ENCODE measurements around the gene LSR.
"Not testable (repeated sequence)": the region's sequence is repeated elsewhere in the genome, so short reads cannot be mapped to it uniquely, and the experiment has no call there.

LSR gene

DNA sequence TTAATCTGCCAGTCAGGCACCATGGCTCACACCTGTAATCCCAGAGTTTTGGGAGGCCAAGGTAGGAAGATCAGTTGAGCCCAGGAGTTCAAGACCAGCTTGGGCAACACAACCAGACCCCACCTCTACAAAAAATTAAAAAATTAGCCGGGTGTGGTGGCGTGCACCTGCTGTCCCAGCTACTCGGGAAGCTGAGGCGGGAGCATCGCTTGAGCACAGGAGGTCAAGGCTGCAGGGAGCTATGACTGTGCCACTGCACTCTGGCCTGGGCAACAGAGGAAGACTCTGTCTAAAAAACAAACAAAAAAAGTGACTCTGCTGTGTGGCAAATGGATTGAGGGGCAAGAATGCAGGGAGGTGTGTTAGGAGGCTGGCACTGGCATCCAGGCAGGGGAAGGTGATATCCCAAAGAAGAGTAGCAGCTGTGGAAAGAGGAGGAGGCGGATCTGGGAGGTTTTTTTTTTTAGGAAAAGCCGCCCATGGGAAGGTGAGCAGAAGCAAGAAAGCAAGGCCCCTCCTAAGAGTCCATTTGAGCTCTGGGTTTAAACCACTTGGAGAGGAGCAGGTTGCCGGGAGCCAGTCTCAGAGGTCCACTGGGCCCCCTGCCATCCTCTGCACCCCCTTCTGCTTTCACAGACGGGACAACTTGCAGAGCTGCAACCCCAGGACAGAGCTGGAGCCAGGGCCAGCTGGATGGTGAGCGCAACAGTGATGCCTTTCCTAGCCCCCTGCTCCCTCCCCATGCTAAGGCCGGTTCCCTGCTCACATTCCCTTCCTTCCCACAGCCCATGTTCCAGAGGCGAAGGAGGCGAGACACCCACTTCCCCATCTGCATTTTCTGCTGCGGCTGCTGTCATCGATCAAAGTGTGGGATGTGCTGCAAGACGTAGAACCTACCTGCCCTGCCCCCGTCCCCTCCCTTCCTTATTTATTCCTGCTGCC, 35.6 kb downstream of the LSR start:
- no peak for DNase-seq (ENCODE audit: low read depth)

DNA sequence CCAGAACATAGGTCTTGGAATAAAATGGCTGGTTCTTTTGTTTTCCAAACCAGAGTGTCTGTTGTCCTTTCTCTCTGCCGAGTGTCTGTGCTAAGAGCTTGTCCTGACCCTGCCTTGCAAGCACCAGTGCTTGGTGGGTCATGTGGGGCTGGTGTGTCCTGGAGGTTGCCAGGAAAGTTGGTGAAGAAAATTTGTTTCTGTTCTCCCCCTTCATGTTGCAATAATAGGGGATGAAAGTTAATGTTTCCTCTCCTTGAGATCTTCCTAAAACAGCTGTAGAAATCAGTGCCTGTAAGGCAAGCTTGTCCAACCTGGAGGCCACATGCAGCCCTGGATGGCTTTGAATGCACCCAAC, 36.3 kb downstream of the LSR start:
- TF ChIP-seq, protein P1, sequence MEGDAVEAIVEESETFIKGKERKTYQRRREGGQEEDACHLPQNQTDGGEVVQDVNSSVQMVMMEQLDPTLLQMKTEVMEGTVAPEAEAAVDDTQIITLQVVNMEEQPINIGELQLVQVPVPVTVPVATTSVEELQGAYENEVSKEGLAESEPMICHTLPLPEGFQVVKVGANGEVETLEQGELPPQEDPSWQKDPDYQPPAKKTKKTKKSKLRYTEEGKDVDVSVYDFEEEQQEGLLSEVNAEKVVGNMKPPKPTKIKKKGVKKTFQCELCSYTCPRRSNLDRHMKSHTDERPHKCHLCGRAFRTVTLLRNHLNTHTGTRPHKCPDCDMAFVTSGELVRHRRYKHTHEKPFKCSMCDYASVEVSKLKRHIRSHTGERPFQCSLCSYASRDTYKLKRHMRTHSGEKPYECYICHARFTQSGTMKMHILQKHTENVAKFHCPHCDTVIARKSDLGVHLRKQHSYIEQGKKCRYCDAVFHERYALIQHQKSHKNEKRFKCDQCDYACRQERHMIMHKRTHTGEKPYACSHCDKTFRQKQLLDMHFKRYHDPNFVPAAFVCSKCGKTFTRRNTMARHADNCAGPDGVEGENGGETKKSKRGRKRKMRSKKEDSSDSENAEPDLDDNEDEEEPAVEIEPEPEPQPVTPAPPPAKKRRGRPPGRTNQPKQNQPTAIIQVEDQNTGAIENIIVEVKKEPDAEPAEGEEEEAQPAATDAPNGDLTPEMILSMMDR (IDR thresholded peaks at IDR 0.05; ENCODE audit: control insufficient read depth, extremely low read depth, insufficient read depth): no peak
- DNase-seq (ENCODE audit: low read depth): no peak
- no peak overlapping the region for H3K4me3 ChIP-seq (ENCODE audit: low read depth, low read length)

More for the DNA sequence above, 35.6 kb downstream of the LSR start:
- TF ChIP-seq, protein P1 (IDR thresholded peaks at IDR 0.05; ENCODE audit: control insufficient read depth, extremely low read depth, insufficient read depth): no peak
- H3K4me3 ChIP-seq (ENCODE audit: low read depth, low read length): no peak overlapping the region

DNA sequence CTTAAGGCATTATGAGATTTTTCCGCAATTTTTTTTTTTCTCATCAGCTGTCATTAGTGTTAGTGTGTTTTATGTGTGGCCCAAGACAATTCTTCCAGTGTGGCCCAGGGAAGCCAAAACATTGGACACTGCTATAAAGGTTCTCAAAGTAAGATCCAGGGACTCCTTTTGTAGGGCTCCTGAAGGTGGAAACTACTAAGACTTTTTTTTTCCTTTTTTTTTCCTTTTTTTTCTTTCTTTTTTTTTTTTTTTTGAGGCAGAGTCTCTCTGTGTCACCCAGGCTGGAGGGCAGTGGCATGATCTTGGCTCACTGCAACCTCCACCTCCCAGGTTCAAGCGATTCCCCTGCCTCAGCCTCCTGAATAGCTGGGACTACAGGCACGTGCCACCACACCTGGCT, 36.7 kb downstream of the LSR start:
- not testable (repeated sequence) for DNase-seq (ENCODE audit: low read depth); H3K4me3 ChIP-seq (ENCODE audit: low read depth, low read length)

DNA sequence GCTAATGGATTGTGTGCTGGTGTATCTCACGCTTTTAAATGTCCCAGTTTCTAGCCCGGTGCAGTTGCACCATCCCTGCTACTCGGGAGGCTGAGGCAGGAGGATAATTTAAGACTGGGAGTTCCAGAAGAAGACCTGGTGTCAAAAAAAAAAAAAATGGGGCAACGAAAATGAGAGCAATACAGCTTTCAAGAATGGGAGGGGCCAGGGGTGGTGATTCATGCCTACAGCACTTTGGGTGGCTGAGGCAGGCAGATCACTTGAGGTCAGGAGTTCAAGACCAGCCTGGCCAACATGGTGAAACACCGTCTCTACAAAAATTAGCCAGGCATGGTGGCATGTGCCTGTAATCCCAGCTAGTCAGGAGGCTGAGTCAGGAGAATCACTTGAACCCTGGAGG, 37.3 kb downstream of the LSR start:
- not testable (repeated sequence) for DNase-seq (ENCODE audit: low read depth); H3K4me3 ChIP-seq (ENCODE audit: low read depth, low read length)

DNA sequence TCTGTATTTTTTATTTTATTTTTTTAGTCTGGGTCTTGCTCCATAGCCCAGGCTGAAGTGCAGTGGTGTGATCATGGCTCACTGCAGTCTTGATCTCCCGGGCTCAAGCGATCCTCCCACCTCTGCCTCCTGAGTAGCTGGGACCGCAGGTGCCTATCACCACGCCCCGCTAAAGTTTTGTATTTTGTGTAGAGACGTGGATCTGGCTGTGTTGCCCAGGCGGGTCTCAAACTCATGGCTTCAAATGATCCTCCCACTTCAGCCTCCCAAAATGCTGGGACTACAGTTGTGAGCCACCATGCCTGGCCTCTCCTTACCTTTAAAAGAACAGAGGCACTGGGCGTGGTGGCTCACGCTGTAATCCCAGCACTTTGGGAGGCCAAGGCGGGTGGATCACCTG, 38.9 kb downstream of the LSR start:
- no peak overlapping the region for H3K4me3 ChIP-seq (ENCODE audit: low read depth, low read length)
- TF ChIP-seq, protein P1 (IDR thresholded peaks at IDR 0.05; ENCODE audit: control insufficient read depth, extremely low read depth, insufficient read depth): no peak

DNA sequence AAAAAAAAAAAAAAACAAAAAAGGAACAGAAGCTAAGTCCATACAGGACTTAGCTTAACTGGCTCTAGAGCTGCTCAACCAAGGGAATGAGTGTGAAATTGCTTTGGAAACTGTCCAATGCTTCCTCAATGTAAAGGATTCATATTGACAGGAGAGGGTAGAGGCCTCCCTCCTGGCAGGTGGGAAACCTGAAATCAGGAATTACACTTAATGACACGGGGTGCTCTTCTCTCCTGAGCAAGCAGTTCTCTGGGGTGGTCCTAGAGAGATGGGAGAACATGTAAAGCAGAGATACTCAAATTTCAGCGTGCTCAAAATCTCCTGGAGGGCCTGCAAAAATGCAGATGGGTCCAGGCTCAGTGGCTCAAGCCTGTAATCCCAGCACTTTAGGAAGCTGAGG, 39.5 kb downstream of the LSR start:
- no peak for DNase-seq (ENCODE audit: low read depth)
- no peak overlapping the region for H3K4me3 ChIP-seq (ENCODE audit: low read depth, low read length)
- TF ChIP-seq, protein P1 (IDR thresholded peaks at IDR 0.05; ENCODE audit: control insufficient read depth, extremely low read depth, insufficient read depth): no peak

More for the DNA sequence above, 38.9 kb downstream of the LSR start:
- no peak for DNase-seq (ENCODE audit: low read depth)

DNA sequence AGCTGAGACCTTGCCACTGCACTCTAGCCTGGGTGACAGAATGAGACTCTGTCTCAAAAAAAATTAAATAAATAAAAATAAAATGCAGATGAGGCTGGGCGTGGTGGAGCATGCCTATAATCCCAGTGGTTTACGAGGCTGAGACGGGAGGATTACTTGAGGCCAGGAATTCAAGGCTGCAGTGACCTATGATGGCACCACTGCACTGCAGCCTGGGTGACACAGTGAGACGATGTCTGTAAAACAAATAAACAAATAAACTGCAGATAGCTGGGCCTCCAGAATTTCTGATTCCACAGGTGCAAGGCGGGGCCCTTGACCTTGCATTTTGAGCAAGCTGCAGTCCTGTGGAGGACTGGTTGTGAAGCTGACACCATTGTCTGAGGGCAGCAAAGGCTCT, 40.1 kb downstream of the LSR start:
- DNase-seq (ENCODE audit: low read depth): no peak
- H3K4me3 ChIP-seq (ENCODE audit: low read depth, low read length): no peak overlapping the region
- TF ChIP-seq, protein P1 (IDR thresholded peaks at IDR 0.05; ENCODE audit: control insufficient read depth, extremely low read depth, insufficient read depth): no peak
